NCI-H1694 (cell line): ENCODE measurements around the gene ZCWPW1.
"Not testable (repeated sequence)": the region's sequence is repeated elsewhere in the genome, so short reads cannot be mapped to it uniquely, and the experiment has no call there.

Source experiments
- DNase-seq: peaks from one replicate; lab custom pipeline; 2025; lab: John Stamatoyannopoulos, UW

ZCWPW1 gene

DNA sequence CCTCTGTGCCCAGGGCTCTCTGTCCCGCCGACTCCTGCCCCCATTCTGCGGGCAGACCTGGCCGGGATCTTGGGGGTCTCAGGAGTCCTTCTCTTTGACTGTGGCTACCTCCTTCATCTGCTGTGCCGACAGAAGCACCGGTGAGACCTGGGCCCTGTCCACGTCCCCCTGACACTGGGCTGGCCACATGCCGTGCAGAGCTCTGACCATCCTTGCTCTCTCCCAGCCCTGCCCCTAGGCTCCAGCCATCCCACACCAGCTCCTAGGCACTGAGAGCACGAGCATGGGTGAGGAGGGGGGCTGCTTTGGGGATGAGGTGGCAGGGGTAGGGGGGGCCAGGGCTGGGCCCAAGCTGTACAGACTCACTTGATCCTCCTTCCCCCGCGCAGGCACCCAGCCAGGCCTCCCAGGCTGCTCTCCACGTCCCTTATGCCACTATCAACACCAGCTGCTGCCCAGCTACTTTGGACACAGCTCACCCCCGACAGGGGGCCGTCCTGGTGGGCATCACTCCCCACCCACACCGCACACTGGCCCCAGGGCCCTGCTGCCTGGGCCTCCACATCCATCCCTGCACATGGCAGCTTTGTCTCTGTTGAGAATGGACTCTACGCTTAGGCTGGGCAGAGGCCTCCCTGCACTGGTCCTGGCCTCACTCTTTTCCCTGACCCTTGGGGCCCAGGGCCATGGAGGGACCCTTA, 75.4 kb downstream of the ZCWPW1 start:
- no peak for DNase-seq

DNA sequence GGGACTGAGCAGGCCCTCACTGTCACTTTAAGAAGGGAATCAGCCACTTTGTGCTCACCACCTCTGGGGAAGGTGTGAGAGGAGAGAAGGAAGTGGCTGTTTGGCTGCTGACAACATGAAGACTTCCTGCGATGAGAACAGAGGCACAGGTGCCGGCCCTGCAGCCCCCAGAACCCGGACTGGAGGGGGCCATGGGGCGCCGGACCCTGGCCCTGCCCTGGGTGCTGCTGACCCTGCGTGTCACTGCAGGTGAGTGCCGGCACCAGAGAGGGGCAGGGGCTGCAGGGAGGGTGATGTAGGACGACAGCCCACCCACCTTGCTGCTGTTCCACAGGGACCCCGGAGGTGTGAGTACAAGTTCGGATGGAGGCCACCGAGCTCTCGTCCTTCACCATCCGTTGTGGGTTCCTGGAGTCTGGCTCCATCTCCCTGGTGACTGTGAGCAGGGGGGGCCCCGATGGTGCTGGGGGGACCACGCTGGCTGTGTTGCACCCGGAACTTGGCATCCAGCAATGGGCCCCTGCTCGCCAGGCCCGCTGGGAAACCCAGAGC, 76.2 kb downstream of the ZCWPW1 start:
- not testable (repeated sequence) for DNase-seq

DNA sequence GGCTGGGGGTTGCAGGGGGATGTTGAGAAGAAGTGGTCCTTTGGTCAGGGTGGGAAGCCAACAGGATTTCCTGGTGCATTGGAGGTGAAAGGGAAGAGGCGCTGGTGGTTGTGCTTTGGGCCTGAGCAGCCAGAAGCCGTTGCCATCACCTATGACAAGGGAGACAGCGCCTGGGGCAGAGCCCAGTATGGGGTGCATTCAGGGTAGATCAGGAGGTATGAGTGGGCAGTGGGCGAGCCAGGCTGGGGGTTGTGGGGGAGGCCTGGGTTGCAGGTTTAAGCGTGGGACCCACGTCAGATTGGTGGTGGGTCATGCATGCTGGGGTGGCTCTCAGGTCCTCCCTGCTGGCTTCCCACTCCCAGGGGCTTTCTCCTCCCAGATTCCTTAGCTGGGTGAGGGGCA, 76.8 kb downstream of the ZCWPW1 start:
- no peak for DNase-seq
